Measurements from ENCODE around the gene RAPGEF3. TPM values are rescaled to one million over a fixed set of nuclear protein-coding genes. Genes with fewer than 3 reads are reported as not detected.

Gene RAPGEF3
- polyA plus RNA-seq, 3 donors = 0.08 to 2.5 (median 0.60) TPM

DNA sequence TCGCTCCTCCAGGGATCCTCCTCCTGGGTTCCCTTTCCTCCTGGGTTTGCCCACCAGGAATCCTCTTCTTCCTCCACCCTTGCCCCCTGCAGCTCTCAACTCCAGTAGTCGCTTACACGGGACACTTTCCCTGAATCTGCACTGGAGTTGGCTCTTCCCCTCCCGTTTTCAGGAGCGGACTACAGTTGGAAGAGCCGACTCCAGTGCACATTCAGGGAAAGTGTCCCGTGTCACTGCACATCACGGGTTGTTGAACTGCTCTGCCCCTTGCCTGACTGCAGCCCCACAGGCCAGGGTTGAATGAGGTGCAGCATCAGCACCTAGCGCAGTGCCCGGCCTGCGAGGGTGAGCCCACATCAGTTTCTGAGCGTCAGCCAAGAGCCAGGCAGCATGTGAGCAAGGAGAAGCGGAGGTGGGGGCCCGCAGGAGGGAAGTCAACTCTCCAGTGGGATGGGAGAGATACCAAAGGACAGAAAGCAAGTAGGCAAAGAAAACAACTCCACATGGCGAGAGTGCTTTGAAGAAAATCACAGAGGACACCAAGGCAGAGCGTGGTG lies 13.1 kb downstream of the RAPGEF3 start:
- H3K27ac Mint-ChIP-seq = peak overlapping the region in 1 of 7 donors; percentile 18
- TF ChIP-seq, protein P1, sequence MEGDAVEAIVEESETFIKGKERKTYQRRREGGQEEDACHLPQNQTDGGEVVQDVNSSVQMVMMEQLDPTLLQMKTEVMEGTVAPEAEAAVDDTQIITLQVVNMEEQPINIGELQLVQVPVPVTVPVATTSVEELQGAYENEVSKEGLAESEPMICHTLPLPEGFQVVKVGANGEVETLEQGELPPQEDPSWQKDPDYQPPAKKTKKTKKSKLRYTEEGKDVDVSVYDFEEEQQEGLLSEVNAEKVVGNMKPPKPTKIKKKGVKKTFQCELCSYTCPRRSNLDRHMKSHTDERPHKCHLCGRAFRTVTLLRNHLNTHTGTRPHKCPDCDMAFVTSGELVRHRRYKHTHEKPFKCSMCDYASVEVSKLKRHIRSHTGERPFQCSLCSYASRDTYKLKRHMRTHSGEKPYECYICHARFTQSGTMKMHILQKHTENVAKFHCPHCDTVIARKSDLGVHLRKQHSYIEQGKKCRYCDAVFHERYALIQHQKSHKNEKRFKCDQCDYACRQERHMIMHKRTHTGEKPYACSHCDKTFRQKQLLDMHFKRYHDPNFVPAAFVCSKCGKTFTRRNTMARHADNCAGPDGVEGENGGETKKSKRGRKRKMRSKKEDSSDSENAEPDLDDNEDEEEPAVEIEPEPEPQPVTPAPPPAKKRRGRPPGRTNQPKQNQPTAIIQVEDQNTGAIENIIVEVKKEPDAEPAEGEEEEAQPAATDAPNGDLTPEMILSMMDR (IDR thresholded peaks at IDR 0.05) = no peak
- no peak overlapping the region for H3K4me3 Mint-ChIP-seq
- H3K9ac ChIP-seq (ENCODE audit: insufficient read depth, low read length, poor library complexity, severe bottlenecking) = no peak overlapping the region
- no peaks in the 10 kb centered on the region for H3K36me3 ChIP-seq (replicated peaks in 1 of 2; ENCODE audit: control insufficient read depth in 1 of 2, insufficient read depth in 2 of 2, low read length in 2 of 2)
- no peaks in the 10 kb centered on the region for H3K9me3 ChIP-seq (replicated peaks in 1 of 2; ENCODE audit: control insufficient read depth in 1 of 2, insufficient read depth in 1 of 2, low read length in 2 of 2)
- peaks cover 35% of the 10 kb centered on the region for H3K4me1 Mint-ChIP-seq
- H3K4me3 ChIP-seq (replicated peaks in 1 of 3; ENCODE audit: low read depth in 2 of 3, low read length in 3 of 3) = no peak overlapping the region
- no peak overlapping the region for H3K27ac ChIP-seq (ENCODE audit: low read depth in 1 of 2, low read length in 2 of 2)
- H4K20me1 ChIP-seq (ENCODE audit: insufficient read depth, low read length) = no peaks in the 10 kb centered on the region
- WGBS (ENCODE audit: insufficient coverage) = 95% methylated on average over 14 of the region's 16 CpGs
- DNase-seq = no peak
- no peaks in the 10 kb centered on the region for H3K79me2 ChIP-seq (ENCODE audit: insufficient read depth, low read length)
- intact Hi-C loops (cut with micrococcal nuclease) = no loop called here
- H3K27me3 ChIP-seq (ENCODE audit: control insufficient read depth in 2 of 2, insufficient read depth in 2 of 2, low read length in 2 of 2) = no peaks in the 10 kb centered on the region
- no peak overlapping the region for H3K4me2 ChIP-seq (replicated peaks; ENCODE audit: extremely low read depth, low read length, poor library complexity, severe bottlenecking)
- peaks cover 20 to 21% of the 10 kb centered on the region in 2 donors for H3K4me1 ChIP-seq (ENCODE audit: control insufficient read depth in 1 of 2, insufficient read depth in 2 of 2, low read length in 2 of 2)
- peaks cover 0 to 1% (median 0%) of the 10 kb centered on the region in 7 donors for H3K9me3 Mint-ChIP-seq
- H2AFZ ChIP-seq (ENCODE audit: insufficient read depth, low read depth, low read length, poor library complexity, severe bottlenecking) = no peak overlapping the region
- H3K27me3 Mint-ChIP-seq (ENCODE audit: low read depth in 3 of 3) = peaks cover 14 to 30% (median 18%) of the 10 kb centered on the region in 3 donors
- H3K36me3 Mint-ChIP-seq = no peaks in the 10 kb centered on the region

- H3K4me3 ChIP-seq (replicated peaks in 1 of 3; ENCODE audit: low read depth in 2 of 3, low read length in 3 of 3) = no peak overlapping the region
- H3K27me3 Mint-ChIP-seq (ENCODE audit: low read depth in 3 of 3) = peaks cover 13 to 33% (median 18%) of the 10 kb centered on the region in 3 donors
- H4K20me1 ChIP-seq (ENCODE audit: insufficient read depth, low read length) = no peaks in the 10 kb centered on the region
- 93% methylated on average over 8 of the region's 8 CpGs for WGBS (ENCODE audit: insufficient coverage)
- no peak overlapping the region for H3K27ac ChIP-seq (ENCODE audit: low read depth in 1 of 2, low read length in 2 of 2)
- no peaks in the 10 kb centered on the region for H3K36me3 Mint-ChIP-seq
- H3K9me3 Mint-ChIP-seq = peaks cover 0 to 1% (median 0%) of the 10 kb centered on the region in 7 donors
- no peaks in the 10 kb centered on the region for H3K36me3 ChIP-seq (replicated peaks in 1 of 2; ENCODE audit: control insufficient read depth in 1 of 2, insufficient read depth in 2 of 2, low read length in 2 of 2)
- intact Hi-C loops (cut with micrococcal nuclease) = loop anchor here in 1 of 2 donors (5.0 kb wide), 1 partner anchor 32 kb away; no protein-coding TSS in a partner anchor
- peaks cover 35% of the 10 kb centered on the region for H3K4me1 Mint-ChIP-seq
- peak overlapping the region in 1 of 2 donors; percentile 44 for H3K4me3 Mint-ChIP-seq
- H3K79me2 ChIP-seq (ENCODE audit: insufficient read depth, low read length) = no peaks in the 10 kb centered on the region
- no peak overlapping the region for H3K4me2 ChIP-seq (replicated peaks; ENCODE audit: extremely low read depth, low read length, poor library complexity, severe bottlenecking)
- H3K9ac ChIP-seq (ENCODE audit: insufficient read depth, low read length, poor library complexity, severe bottlenecking) = no peak overlapping the region
- H3K27me3 ChIP-seq (ENCODE audit: control insufficient read depth in 2 of 2, insufficient read depth in 2 of 2, low read length in 2 of 2) = no peaks in the 10 kb centered on the region
- TF ChIP-seq, protein P1 (IDR thresholded peaks at IDR 0.05) = no peak
- DNase-seq = no peak
- H2AFZ ChIP-seq (ENCODE audit: insufficient read depth, low read depth, low read length, poor library complexity, severe bottlenecking) = no peak overlapping the region
- H3K4me1 ChIP-seq (ENCODE audit: control insufficient read depth in 1 of 2, insufficient read depth in 2 of 2, low read length in 2 of 2) = peaks cover 21 to 22% of the 10 kb centered on the region in 2 donors
- no peak overlapping the region for H3K27ac Mint-ChIP-seq
- H3K9me3 ChIP-seq (replicated peaks in 1 of 2; ENCODE audit: control insufficient read depth in 1 of 2, insufficient read depth in 1 of 2, low read length in 2 of 2) = no peaks in the 10 kb centered on the region
Observed at GRCh38 chr12:47744778-47745436, 13.8 kb downstream of the RAPGEF3 start.
